ENCODE results near the gene PTPRZ1. TPM values are rescaled to one million over a fixed set of nuclear protein-coding genes. Genes with fewer than 3 reads are reported as not detected.

PTPRZ1 gene
- polyA plus RNA-seq, 4 donors = 1.2 to 6.3 (median 3.8) TPM

DNA sequence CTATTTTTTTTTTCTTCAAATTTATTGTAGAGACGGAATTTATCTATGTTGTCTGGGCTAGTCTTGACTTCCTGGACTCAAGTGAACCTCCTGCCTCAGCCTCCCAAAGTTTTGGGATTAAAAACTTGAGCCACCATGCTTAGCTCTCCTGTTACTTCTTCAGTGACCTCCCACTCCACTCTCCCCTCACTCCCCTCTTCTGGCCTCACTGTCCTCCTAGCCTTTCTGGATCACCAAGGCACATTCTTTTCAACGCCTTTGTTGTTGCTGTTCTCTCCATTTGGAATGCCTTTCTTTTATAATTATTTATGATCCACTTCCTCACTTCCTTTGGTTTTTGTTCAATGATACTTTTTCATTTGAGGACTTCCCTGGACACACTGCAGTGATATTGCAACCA, 17.9 kb downstream of the PTPRZ1 start:
- no peak for DNase-seq (ENCODE audit: low read depth in 4 of 4, low spot score in 3 of 4)

DNA sequence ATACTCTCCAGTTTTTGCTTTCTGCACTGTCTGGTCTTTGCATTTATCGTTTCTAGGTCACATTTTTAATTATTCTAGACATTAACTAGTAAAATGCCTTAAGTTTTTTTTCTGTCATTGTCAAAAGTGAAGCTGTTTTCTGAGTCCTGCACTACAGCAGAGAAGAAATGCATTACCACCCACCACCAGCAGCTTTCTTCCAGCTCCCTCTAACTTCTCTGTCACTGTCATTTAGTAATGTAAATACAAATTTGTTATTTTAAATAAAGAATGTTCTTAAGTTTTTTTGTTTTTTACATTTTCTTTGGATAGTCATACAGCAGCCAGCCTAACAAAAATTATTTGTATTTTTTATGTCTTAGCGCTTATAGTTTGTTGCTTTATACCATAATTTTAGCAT, 18.8 kb downstream of the PTPRZ1 start:
- no peak for DNase-seq (ENCODE audit: low read depth in 4 of 4, low spot score in 3 of 4)

DNA sequence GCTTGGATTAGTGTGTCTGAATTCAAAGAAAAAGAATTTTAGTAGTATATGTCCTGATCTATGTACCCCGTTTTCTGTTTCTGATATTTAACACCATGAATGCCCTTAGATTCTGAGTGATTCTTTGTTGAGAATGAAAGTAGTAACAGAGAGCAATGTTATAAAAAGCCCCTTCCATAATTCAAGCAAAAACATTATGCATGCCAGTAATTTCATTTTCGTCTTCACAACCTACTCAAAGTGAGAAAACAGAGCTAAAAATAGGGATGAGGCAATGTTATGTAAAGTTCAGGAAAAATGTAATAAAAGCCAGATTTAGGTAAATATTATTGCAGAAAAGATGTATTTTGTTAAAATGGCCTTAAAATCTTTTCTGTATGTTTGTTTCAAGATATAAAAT, 28.1 kb downstream of the PTPRZ1 start:
- no peak for DNase-seq (ENCODE audit: low read depth in 4 of 4, low spot score in 3 of 4)

DNA sequence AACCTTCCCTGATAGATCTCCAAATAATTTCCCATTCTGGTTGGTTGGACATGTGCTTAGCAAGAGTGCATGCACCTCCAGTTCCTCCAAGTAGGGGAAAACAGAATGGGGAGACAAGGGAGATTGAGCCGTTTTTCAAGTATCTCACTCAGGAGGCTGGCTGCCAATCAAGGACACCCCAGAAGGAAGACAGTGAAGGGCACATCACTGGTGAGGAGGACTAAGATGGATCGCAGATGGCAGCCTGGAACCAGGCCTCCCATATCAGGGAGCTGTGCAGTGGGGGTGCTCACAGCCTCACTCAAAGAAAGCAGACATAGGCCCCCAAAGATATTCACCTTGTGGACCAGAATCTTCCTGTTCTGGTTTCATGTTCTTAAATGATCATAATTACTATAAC, 31.2 kb downstream of the PTPRZ1 start:
- no peak for DNase-seq (ENCODE audit: low read depth in 4 of 4, low spot score in 3 of 4)

DNA sequence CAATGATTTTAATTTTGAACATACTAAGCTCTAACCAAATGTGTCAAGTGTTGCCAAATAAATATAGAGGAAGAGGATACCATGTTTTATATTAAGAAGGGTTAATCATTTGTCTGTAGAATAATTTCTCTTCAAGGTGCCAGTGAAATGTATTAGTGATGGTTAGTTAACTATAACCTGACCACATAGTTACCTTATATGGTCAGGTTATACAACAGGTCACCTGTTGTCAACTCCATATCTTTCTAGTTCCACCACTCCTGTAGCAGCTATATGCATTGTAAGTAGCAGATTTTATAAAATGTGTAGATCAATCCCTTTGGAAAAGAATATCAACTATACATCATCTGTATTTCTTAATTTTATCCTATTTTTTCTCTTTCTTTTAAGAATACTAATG, 35.1 kb downstream of the PTPRZ1 start:
- no peak for DNase-seq (ENCODE audit: low read depth in 4 of 4, low spot score in 3 of 4)

DNA sequence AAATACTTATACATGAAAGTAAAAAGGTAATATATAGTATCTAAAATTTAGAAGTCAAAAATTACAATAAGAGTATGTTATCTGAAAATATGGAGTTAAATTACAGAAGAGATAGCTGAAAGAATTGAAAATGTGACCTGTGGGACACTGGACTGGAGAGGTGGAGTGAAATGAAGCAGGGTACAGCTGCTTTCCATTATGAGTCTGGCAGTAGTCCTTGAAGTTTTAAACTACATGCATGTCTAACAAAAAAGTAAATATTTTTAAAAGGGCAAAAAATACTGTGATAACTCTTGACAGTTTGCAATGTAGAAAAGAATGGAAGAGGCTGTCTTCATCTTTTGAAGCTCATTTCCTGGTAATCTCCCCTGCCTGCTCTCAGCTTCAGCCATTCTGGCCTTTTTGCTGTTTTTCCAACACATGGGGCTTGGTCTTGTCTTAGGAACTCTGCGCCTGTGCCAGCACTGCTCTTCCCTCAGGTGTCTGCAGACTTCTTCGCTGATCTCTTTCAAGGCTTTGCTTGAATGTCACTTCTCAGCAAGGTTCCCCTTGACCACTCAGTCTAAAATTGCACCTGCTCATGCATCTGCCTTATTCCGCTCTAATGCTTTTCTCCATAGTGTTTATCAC, 36.9 kb downstream of the PTPRZ1 start:
- no peak for DNase-seq (ENCODE audit: low read depth in 4 of 4, low spot score in 3 of 4)

DNA sequence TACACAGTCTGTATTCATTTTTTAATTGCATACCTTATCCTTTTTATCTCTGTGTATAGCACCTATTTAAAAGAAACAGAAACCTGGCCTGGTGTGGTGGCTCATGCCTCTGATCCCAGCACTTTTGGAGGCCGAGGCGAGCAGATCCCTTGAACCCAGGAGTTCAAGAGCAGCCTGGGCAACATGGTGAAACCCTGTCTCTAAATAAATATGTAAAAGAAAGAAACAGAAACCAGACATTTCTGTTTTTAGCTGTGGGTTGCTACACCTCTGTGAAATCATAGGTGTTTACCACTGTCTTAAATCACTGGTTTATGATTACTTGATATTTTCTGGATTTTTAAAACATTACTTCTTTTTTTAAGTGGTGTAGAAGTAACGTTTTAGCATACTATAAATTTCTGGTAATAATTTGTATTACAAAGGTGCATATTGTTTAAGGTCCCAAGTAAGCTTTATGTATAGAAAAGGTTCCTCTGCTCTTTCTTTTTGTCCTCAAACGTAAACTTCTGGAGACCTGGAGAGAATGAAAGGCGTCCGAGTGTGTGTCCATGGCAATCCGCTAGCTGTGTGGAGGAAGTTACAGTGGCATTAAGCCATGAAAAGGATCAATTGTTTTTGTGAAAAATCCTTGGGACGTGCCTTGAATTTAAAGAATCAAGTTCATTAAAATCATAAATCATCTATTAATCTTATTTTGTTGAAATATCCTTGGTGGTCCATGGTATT, 41.1 kb downstream of the PTPRZ1 start:
- DNase-seq (ENCODE audit: low read depth in 4 of 4, low spot score in 3 of 4) = no peak

DNA sequence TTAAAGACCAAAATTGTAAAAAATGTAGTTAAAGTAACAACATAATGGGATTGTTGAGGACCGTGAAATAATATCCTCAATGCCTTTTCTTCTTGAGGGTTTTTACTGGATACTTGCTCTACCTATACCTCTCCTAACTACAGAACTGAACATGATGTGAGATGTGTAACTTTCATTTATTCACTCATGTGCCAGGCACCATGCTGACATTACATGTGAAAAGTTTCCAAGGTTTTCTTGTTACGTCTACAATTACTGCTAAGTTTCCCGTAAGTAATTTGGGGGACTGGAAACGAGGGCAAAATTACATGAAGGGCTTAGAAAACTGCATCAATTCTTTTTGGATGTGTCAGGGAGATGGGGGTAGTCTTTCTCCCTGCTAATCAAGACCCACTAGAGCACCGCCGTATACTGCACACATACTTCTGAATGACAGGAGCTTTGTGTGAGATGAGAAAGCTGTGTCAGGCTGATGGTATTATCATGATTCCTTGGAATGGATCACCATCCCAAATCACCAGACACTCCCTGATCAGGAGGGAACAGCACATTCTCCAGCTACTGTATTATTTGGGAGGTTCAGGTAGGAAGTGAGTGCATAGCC, 41.8 kb downstream of the PTPRZ1 start:
- no peak for DNase-seq (ENCODE audit: low read depth in 4 of 4, low spot score in 3 of 4)

DNA sequence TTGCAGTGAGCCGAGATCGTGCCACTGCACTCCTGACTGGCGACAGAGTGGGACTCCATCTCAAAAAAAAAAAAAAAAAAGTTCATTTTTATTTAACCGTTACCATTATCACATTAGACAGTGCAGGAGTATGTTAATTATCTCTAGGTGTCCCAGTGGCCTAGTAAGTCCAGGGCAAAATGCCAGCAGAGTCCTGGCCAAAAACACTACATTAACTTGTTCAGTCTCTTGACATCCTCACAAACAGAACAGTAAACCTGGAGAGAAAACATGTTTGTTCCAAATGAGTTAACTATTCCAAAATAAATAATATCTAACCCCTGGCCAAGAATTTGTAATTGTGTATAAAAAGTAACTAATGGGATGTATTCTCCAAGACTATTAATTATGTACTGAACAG, 43.2 kb downstream of the PTPRZ1 start:
- no peak for DNase-seq (ENCODE audit: low read depth in 4 of 4, low spot score in 3 of 4)

DNA sequence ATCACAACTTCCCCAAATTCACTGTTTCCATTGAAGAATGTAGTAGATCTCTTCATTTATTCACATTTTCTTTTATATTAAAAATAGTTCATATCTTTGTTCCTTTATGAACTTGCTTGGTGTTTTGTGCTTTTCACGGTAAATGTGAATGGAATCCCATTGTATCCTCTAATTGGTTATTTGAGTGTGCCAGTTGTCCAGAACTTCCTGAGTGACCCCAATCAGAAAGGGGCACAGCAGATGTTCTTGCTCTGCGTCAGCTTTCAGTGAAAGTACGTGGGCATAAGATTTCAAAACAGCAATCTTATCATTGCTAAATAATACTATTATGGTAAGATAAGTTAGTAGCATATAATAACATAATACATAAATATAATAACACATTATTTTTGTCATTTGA, 47.0 kb downstream of the PTPRZ1 start:
- no peak for DNase-seq (ENCODE audit: low read depth in 4 of 4, low spot score in 3 of 4)

DNA sequence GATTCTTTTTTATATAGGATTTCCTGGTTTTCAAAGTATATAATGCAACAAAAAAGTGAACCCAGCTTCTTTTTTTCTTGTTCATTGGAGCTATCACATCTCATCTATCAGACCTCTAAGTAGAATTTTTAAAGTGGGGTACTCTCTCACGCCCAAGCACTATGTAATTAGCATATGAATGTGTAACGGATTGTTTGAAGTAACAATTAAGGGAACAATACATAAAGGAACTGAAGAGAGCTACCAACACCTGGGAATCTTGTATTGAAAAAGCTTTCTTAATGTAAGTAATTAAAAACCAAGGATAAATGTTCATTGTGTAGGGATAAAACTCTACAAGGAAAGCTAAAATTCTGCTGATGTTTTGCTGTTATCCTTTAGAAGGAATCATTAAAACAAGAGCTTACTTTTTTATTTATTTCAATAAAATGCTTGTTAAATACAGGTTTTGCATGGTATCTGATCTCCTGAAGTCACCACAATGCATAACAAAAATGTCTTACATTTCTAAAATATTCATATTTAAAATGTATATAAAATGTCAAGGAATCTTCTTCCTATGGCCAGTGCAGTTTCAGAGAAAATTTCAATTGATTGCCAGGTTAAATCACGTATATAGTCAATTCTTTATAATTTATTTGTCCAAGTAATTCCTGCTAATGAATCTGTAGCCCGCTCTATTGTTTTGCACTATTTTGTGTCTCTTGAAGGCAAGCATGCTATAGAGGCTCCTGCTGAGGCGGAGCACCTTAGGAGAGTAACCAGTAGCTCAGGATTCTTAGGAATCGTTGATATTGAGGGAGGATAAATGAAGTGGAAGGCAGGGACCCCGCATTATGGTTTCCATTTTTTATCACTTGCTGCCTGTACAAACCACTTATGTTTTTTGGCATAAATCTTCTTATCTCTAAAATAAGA, 51.6 kb downstream of the PTPRZ1 start:
- no peak for DNase-seq (ENCODE audit: low read depth in 4 of 4, low spot score in 3 of 4)

DNA sequence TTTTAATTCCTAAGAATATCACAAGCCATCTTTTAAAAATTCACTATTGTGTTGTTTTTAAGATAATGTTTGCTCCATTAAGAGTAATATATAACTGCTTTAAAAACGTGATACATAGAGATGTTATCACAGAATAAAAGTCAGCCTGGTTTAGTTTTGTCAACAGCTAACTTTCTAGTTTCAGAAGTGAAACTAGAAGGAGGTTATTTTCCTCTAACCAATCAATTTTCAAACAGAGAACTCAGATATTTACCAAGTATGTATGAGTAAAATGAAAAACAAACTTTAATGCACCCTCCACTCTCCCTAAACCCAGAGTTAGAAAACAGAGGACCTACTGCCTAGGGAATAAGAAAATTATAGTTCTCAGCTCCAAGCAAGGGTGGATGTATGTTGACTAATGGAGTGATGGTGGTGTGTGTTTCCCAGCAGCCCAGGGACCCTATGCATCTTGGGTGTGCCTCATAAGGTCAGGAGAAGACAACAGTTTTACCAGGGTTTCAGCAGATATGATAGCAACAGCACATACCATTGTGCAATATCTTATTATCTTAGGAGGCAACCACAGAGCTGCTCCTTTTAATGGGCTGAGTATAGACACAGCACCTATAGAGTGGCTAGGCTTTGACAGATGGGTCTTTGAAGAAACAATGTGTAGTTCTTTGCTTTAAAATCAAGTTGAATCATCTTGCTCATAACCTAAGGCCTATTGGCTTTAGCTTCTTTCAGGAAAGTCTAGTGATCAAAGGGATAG, 58.4 kb downstream of the PTPRZ1 start:
- DNase-seq (ENCODE audit: low read depth in 4 of 4, low spot score in 3 of 4) = no peak

DNA sequence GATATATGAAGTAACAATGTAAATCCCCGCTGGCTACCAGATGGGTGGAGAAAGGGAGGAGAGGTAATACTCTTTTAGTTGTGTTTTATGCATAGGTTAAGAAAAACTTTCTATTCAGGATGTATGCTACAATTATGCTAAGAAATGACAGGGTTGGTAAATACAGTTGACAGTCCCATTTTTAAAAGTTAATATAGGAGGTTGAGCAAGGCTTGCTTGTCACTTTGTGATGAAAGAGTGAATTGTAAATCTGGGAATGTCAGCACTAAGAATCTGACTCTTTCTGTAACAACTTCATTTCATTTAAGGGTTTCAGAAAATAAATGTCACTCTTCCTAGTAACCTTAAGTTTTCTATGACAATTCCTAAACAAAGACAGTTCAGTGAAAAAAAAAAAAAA, 59.8 kb downstream of the PTPRZ1 start:
- DNase-seq (ENCODE audit: low read depth in 4 of 4, low spot score in 3 of 4) = no peak

DNA sequence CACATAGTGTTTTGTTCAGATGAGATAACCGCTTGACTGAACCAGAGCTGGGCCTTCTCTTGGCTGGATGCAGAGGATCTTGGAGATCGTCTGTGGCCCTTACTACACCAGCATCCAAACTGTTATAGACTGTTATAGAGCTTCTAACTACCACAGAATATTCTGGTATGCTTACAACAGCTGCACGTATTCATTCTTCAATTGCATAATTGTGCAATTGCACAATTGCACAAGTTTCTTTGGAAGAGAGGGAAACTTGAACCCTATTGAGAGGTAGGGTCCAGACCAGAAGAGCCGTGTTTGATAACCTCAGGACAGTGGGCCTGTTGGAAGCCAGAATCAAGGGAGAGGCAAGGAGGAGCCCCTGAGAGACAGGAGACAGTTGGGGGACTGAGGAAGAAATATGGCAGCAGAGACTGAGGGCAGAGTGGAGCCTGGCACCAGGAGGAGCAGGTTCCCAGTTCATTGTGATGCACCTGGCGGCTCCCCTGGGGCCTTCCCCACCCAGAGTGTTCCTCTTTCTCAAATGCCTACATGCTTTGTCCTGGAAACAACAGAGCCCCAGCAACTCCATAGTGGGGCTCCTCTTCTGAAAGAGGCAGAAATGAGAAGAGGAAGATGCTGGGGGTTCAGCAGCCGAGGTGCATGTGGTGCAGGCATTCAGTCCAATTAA, 64.1 kb downstream of the PTPRZ1 start:
- no peak for DNase-seq (ENCODE audit: low read depth in 4 of 4, low spot score in 3 of 4)

DNA sequence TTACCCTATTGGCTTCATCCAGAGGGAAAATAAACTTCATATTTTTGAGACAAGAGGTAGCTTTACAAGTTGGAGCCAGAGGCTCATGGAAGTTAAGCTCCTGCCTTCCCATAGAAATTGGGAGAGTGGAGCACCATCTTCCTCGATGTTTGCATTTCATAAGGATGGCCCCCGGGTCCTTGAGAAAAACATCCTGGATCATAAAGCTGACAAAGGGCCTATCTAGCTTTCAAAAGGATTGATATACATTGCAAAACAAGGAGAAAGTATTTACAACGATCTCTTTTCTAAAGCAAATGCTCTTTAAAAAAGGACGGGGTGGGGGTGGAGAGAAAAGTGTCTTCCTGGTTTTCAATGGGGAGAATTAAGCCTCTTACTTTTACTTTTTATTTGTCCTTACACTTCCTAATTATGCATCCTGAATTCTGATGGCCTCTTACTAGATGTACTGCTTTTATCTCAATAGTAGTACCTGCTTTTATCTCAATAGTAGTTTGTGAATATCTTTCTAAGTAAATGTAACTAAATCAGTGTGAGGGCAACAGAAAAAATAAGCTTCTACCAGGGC, 65.6 kb downstream of the PTPRZ1 start:
- no peak for DNase-seq (ENCODE audit: low read depth in 4 of 4, low spot score in 3 of 4)

DNA sequence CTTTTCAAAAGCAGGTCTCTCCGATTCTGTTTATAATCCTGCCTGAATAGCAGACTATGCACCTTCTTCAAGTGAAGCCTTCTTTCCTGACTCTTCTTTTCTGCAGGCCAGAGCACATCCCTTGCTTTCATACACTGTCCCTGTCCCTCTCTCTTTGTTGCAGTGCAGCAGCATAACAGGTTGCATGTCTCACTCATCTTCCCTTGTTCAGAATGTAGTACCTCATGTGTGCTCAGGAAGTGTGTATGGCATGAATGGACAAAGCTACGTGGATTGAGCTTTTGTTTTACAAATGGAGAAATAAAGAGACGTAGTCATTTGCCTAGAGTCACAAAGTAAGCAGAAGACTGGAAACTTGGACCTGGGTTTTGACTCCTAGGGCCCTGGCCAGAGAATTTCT, 68.0 kb downstream of the PTPRZ1 start:
- DNase-seq (ENCODE audit: low read depth in 4 of 4, low spot score in 3 of 4) = no peak

DNA sequence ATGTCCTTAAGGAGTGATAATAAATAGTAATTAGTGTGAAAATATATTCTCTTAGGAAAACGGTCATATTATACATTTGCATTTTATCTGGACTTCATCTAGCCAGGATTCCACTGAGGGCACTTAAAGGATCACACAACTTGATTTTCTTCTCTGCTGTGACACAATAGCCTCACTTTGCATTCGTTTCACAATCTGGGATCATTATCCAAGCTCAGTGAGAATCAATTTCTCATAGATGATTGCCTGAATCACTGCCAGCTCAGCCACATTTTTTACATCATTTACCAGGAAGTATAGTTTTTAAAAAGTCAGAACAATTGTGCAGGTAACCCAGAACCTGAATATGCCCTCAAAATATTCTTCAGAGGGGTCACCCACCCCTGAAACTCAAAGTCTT, 68.9 kb downstream of the PTPRZ1 start:
- DNase-seq (ENCODE audit: low read depth in 4 of 4, low spot score in 3 of 4) = no peak

DNA sequence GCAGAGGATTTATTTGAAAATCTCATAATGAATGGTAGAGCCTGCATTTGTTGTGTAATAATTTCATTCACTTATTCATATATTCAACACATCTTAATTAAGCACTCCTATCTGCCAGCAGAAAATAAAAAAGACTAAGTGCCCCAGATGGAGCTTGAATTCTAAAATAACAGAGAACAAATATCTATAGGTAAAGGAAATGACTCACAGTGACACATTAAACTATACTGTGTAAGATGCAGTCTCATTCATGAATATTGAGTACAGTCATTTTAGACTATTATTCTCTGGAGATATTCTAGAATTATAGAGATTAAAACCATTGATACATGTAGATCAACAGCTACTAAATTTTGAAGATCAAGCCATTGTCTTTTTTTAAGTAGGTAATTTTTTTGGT, 72.1 kb downstream of the PTPRZ1 start:
- no peak for DNase-seq (ENCODE audit: low read depth in 4 of 4, low spot score in 3 of 4)

DNA sequence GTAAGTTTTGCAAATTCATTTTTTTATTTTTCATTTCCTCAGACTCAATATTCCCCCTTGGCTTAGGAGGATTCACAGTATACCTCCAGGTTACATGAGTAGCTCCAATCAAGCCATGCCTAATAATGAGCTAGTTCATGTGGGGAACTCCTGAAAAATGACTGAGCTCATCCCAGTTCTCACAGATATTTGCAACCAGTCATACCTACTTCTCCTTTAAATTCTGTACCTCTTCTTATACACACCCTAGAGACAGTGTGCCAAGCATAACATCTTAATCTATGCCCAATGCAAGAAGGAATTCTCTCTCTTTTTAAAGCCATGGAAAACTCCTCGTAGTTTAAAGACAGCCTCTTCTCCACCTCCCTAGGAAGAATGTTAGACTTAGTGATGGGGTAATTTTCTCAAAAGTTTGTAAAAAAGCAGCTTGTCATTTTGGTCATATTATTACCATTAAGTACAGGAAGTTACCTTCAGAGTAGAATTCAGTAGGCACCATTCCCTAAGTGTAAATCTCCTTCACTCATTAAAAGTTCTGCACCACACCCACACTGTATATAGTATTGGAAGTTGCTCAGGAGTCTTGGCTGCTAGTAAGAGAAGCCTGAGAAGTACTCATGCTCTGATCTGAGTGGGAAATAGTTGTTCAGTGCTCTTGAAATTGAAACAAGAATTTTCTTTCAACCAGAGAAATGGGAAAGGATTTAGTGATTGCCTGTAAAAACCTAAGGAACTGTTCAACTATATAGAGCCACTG, 72.7 kb downstream of the PTPRZ1 start:
- DNase-seq (ENCODE audit: low read depth in 4 of 4, low spot score in 3 of 4) = no peak

All from left renal pelvis (tissue), 4 donors.